Measurements from ENCODE around the gene PNPO. TPM values are rescaled to one million over a fixed set of nuclear protein-coding genes. Genes with fewer than 3 reads are reported as not detected.

Gene PNPO
- total RNA-seq, 2 donors from 2014 or later = 18.1 to 70.5 TPM

- Histone ChIP-seq H3K4me1 (peaks cover 18% of the 10 kb centered on the region), H3K27me3 (no peaks in the 10 kb centered on the region), H3K36me3 (no peaks in the 10 kb centered on the region), H3K9me3 (no peaks in the 10 kb centered on the region), H3K27ac (peak overlapping the region; percentile 86), H3K9ac (ENCODE audit: low read depth in 2 of 2, low read length in 2 of 2) (peak overlapping the region; percentile 92 to 98), H3K4me3 (peak overlapping the region; percentile 82)
- intact Hi-C loops (cut with DNase I) = loop anchor here (5.0 kb wide), 1 partner anchor 45 kb away; the partner anchor contains the start of gene PNPO
- TF ChIP-seq CTCF (IDR thresholded peaks at IDR 0.05) = no peak
- peak; percentile 46 for DNase-seq
Observed at GRCh38 chr17:47896672-47897490, 44.5 kb upstream of the PNPO start.

- Histone ChIP-seq H3K27ac (peak overlapping the region; percentile 86), H3K36me3 (no peaks in the 10 kb centered on the region), H3K9ac (ENCODE audit: low read depth in 2 of 2, low read length in 2 of 2) (peak overlapping the region in 1 of 2 donors; percentile 98), H3K4me3 (no peak overlapping the region), H3K4me1 (peaks cover 18% of the 10 kb centered on the region), H3K27me3 (no peaks in the 10 kb centered on the region), H3K9me3 (no peaks in the 10 kb centered on the region)
- intact Hi-C loops (cut with DNase I) = loop anchor here (5.0 kb wide), 1 partner anchor 45 kb away; the partner anchor contains the start of gene PNPO
- no peak for TF ChIP-seq CTCF (IDR thresholded peaks at IDR 0.05)
- no peak for DNase-seq
Observed at GRCh38 chr17:47897561-47897960, 43.8 kb upstream of the PNPO start.

- H3K9me3 ChIP-seq = no peaks in the 10 kb centered on the region
- H3K27ac ChIP-seq = no peak overlapping the region
- no peak overlapping the region for H3K4me3 ChIP-seq
- H3K27me3 ChIP-seq = no peaks in the 10 kb centered on the region
- peaks cover 18% of the 10 kb centered on the region for H3K4me1 ChIP-seq
- no peak for TF ChIP-seq CTCF (IDR thresholded peaks at IDR 0.05)
- no peak overlapping the region for H3K9ac ChIP-seq (ENCODE audit: low read depth in 2 of 2, low read length in 2 of 2)
- DNase-seq = no peak
- H3K36me3 ChIP-seq = no peaks in the 10 kb centered on the region
- intact Hi-C loops (cut with DNase I) = loop anchor here (2.0 to 5.0 kb wide), 2 partner anchors 44 to 75 kb away; partner anchors contain the start of gene PNPO
Observed at GRCh38 chr17:47898241-47898640, 43.1 kb upstream of the PNPO start.

GRCh38 chr17:47899643-47900042, 41.7 kb upstream of the PNPO start:
- Histone ChIP-seq H3K27ac (no peak overlapping the region), H3K4me3 (no peak overlapping the region), H3K4me1 (peaks cover 12% of the 10 kb centered on the region), H3K9me3 (no peaks in the 10 kb centered on the region), H3K9ac (ENCODE audit: low read depth in 2 of 2, low read length in 2 of 2) (no peak overlapping the region), H3K27me3 (no peaks in the 10 kb centered on the region), H3K36me3 (no peaks in the 10 kb centered on the region)
- no peak for TF ChIP-seq CTCF (IDR thresholded peaks at IDR 0.05)
- DNase-seq = no peak
- intact Hi-C loops (cut with DNase I) = loop anchor here (2.0 to 5.0 kb wide), 2 partner anchors 43 to 73 kb away; partner anchors contain the start of gene PNPO

- intact Hi-C loops (cut with DNase I) = no loop called here
- Histone ChIP-seq H3K27ac (no peak overlapping the region), H3K4me1 (peaks cover 11% of the 10 kb centered on the region), H3K27me3 (no peaks in the 10 kb centered on the region), H3K36me3 (no peaks in the 10 kb centered on the region), H3K9ac (ENCODE audit: low read depth in 2 of 2, low read length in 2 of 2) (no peak overlapping the region), H3K4me3 (no peak overlapping the region), H3K9me3 (no peaks in the 10 kb centered on the region)
- no peak for TF ChIP-seq CTCF (IDR thresholded peaks at IDR 0.05)
- DNase-seq = no peak
Observed at GRCh38 chr17:47901423-47901822, 39.9 kb upstream of the PNPO start.

Measured in colonic mucosa (tissue), 4 donors.